Activated CD4-positive, alpha-beta T cell treated with anti-CD3 and anti-CD28 coated beads for 48 hours (primary cell): Measurements from ENCODE around the gene SNTA1.
"Not testable (repeated sequence)": the region's sequence is repeated elsewhere in the genome, so short reads cannot be mapped to it uniquely, and the experiment has no call there.

Experiments used
- DNase-seq: peaks from one replicate; pipeline ENCODE4 v3.0.0-alpha.2; 2020

The SNTA1 gene

DNA sequence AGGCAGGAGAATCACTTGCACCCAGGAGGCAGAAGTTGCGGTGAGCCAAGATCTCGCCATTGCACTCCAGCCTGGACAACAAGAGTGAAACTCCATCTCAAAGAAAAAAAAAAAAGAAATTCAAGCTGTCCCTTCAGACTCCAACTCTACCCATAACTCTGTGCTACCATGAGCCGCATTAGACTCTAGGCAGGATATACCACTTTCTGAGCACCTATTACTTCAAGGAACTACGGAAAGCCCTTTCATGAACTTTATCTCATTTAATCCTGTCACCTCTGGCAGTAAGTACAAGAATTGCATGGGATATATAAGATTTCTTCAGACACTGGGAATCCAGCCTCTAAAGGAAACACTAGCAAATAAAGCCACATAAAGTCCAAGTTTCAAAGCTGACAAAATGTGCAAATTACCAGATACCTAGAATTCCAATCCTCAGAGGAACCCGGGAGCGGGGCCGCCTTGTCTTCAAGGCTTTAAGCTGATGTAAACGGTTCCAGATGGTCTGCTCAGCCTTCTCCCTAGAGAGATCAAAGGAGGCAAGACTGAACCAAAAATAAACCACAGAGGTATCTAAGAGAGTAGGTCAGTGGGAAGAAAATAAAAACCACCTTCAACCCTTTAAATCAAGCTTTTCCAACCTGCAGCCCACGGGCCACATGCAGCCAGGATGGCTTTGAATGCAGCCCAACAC, 51.7 kb downstream of the SNTA1 start:
- no peak for DNase-seq

DNA sequence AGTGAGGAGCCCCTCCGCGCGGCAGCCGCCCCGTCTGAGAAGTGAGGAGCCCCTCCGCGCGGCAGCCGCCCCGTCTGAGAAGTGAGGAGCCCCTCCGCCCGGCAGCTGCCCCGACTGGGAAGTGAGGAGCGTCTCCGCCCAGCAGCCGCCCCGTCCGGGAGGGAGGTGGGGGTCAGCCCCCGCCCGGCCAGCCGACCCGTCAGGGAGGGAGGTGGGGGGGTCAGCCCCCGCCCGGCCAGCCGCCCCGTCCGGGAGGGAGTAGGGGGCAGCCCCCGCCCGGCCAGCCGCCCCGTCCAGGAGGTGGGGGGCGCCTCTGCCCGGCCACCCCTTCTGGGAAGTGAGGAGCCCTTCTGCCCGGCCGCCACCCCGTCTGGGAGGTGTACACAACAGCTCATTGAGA, 54.2 kb downstream of the SNTA1 start:
- DNase-seq: not testable (repeated sequence)

DNA sequence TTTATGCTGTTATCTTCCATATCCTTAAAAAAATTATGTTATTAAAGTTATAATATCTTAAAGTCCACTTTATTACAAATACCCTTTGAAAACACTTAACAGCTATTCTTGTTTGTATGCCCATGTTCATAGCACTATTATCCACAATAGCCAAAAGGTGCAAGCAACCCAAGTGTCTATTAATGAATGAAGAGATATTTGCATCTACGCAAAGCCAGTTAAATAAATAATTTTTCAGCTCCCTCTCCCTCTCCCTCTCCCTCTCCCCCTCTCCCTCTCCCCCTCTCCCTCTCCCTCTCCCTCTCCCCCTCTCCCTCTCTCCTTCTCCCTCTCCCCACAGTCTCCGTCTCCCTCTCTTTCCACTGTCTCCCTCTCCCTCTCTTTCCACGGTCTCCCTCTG, 55.3 kb downstream of the SNTA1 start:
- no peak for DNase-seq

DNA sequence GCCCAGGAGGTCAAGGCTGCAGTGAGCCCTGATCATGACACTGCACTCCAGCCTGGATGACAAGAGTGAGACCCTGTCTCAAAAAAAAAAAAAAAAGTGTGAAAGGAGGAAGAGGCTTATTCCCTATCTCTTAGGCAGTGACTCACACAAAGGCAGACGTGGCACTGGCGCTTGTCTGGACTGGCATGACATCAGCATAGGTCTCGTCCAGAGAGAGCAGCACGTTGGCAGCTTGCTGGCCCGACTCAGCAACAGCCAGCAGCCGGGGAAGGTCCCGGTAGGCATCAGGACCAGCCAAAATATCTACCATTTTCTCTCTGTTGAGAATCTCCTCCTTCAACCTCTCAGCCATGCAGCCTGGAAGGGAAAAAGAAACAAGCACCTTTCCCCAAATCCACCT, 56.4 kb downstream of the SNTA1 start:
- no peak for DNase-seq

DNA sequence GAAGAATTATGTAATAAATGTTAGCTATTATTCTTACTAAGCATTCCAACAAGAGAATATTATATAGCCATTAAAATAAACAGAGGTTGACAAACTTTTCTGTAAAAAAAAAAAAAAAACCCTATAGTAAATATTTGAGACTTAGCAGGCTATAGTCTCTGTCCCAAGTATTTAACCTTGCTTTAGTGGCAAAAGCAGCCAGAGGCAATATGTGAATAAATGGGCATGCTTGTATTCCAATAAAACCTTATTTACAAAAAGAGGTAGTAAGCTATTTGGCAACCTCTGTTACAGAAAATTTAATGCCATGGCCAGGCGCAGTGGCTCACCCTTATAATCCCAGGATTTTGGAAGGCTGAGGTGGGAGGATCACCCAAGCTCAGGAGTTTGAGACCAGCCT, 56.9 kb downstream of the SNTA1 start:
- DNase-seq: no peak

DNA sequence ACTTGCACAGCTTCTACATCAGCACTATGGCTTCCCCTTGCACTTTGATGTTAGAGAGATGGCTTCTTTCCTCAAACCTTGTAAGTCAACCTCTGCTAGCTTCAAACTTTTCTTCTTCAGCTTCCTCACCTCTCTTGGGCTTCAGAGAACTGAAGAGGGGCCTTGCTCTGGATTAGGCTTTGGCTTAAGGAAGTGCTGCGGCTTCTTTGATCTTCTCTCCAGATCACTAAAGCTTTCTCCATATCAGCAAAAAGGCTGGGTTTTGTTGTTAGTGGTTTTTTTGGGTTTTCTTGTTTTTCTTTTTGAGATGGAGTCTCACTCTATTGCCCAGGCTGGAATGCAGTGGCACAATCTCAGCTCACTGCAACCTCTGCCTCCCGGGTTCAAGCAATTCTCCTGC, 66.2 kb downstream of the SNTA1 start:
- DNase-seq: no peak

DNA sequence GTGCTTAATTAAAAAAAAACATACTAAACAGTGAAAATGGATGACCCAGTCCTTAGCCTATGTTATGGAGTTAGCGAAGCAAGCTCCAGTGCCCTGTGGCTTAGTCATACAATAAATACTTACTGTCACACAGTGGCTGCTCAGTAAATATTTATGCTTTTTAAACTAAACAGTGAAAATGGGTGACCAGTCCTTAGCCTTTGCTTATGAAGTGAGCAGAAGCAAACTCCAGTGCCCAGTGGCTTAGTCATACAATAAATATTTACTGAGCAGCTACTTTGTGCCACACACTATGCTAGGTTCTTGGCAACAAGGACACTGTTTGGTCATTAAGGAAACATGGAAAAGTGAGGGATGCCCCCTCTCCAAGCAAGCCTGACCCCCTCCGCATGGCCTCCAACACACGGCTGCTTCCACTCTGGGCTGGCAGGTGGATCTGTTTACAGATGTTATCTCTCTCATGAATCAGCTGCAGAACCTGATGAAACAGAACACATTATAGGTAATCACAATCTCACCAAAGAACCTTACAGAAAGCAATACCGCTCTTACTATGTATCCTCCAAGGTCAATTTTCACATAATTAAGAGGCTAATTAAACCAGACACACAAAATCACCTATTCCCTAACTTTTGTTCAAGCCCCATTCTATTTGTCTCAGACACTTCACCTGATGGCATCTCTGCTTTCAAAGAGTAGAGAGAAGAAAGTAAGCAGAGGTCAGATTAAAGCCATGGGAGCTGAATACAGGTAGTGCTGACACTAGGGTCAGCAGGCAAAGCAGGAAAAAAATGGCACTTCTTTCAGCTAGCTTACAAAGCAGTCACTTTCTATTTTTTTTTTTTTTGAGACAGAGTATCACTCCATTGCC, 69.6 kb downstream of the SNTA1 start:
- no peak for DNase-seq

DNA sequence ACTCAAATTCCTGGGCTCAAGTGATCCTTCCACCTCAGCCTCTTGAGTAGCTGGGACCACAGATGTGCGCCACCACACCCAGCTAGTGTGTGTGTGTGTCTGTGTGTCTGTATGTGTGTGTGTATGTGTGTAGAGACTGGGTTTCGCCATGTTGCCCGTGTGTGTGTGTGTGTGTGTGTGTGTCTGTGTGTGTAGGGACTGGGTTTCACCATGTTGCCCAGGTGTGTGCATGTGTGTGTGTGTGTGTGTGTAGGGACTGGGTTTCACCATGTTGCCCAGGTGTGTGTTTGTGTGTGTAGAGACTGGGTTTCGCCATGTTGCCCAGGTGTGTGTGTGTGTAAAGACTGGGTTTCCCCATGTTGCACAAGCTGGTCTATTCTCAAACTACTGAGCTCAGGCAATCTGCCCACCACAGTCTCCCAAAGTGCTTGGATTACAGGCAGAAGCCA, 70.5 kb downstream of the SNTA1 start:
- no peak for DNase-seq

DNA sequence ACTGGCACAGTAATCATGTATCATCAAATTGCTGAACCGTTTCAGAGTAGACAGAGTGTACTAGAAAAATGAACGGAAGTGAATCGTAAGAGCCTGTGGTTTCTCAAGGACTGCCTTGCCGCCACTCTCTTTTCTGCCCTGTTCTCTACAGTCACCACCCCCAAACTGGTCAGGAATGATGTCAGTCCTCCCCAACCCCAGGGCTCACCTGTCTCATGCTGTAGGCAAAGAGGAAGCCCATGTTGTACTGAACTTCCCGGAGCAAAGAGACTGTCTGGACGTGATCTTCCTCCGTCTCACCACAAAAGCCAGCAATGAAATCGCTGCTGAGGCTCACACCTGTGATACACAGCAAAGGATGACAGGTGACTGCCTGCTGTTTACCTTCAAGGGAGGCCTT, 73.3 kb downstream of the SNTA1 start:
- peak; percentile 32 for DNase-seq

DNA sequence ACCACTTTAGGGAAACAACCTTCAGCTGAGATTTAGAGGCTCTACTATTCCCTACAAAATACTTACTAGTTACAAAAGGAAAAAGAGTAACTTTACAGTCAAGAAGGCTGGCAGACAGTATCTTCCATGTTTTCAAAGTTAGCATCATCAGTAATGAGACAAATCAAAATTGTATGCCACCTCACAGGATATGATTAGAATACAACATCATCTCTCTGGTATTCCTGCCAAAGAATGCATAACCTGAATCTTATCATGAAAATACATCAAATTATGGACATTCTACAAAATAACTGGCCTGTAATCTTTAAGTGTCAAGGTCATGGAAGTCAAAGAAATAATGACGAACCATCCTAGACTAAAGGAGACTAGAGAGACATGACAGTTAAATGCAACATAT, 80.7 kb downstream of the SNTA1 start:
- no peak for DNase-seq

DNA sequence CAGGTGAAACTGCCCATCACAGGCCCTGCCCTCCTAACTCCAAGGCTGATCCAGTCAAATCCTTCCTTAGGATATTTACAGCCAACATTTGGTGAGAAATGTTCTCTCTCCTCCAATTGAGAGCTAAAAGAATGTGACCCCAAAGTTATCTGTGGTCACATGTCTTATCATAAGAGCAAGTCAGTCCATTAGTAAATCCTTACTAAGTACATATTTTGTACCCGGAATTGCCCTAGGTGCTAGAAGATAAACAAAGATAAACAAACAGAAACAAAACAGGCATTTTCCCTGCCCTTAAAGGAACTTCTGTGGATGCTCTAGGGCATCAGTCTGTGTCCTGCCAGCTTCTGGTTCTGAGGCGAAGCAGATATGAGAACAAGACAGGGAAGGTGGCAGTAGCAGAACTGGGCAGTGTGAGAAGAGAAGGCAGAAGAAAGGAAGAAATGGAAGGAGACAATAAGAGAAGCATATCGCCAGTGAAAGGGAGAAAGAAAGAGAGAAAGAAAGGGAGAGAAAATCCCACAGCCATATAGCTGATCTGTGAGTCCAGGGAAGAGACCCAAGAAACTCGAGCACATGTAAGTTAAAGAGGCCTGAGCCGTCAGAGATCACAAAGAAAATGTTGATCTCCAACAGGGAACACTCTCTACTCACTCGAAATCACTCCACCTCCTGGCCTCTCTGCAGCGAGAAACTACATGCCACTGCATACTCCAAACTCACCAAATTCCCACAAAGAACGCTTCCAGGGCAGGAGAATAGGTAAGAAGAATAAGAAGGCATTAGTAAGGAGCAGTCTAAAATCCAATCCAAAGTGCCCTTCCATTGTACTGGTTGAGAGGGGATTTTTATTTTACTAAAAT, 83.9 kb downstream of the SNTA1 start:
- DNase-seq: no peak
